ENCODE results near the gene CATSPERZ.
A peak's percentile ranks its signal among the peaks of the same experiment; 100 is the strongest.
"Not testable (repeated sequence)": the region's sequence is repeated elsewhere in the genome, so short reads cannot be mapped to it uniquely, and the experiment has no call there.

Gene CATSPERZ

DNA sequence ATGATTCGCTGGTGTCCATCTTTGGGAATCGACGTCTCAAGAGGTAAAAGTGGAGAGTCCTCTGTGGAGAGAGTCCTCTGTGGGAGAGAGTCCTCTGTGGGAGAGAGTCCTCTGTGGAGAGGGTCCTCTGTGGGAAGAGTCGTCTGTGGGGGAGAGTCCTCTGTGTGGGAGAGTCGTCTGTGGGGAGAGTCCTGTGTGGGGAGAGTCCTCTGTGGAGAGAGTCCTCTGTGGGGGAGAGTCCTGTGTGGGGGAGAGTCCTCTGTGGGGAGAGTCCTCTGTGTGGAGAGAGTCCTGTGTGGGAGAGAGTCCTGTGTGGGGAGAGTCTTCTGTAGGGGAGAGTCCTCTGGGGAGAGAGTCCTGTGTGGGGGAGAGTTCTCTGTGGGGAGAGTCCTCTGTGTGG is 20.9 kb downstream of the CATSPERZ start:
- no peak for DNase-seq

DNA sequence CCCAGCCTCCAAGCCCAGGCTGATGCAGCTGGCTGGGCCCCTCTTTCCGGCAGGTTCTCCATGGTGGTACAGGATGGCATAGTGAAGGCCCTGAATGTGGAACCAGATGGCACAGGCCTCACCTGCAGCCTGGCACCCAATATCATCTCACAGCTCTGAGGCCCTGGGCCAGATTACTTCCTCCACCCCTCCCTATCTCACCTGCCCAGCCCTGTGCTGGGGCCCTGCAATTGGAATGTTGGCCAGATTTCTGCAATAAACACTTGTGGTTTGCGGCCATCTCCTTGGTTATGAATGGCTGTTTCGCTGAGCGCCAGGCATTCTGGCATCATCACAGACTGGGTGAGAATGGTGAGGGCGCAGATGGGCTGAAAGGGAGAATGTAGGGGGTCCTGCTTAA is 21.4 kb downstream of the CATSPERZ start:
- no peak for DNase-seq

DNA sequence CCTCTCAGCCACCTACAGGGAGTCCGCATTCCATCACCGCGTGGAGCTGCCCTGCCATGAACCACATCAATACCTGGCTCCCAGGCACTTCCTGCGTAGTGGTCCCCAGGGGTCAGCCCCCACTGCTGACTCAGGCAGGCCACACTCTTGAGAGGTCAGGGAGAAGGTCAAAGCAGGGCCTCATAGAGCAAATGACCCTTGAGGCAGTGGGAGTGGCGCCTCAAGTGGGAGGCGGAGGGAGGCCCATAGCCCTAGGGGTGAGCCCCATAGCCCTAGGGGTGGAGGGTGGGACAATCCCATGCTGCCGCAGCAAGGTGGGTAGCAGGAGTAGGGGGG is 22.7 kb downstream of the CATSPERZ start:
- no peak for DNase-seq

DNA sequence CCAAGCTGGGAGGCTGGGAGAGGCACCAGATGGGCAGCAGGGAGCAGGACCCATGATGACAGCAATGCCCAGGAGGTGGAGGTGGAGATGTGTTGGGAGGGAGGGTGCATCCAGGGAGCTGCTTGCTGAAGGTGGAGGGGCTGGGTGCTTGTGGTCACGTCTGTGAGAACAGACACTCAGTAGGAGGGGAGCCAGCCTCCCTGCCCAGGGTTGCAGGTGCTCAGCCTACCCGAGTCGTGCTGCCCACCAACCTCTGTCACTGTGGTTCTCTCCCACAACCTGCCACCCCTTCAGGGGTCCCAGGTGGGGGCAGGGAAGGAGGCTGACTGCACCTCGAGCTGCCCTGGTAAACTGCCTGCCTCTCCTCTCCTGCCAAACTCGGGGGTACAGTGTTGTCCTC is 23.2 kb downstream of the CATSPERZ start:
- DNase-seq = no peak

DNA sequence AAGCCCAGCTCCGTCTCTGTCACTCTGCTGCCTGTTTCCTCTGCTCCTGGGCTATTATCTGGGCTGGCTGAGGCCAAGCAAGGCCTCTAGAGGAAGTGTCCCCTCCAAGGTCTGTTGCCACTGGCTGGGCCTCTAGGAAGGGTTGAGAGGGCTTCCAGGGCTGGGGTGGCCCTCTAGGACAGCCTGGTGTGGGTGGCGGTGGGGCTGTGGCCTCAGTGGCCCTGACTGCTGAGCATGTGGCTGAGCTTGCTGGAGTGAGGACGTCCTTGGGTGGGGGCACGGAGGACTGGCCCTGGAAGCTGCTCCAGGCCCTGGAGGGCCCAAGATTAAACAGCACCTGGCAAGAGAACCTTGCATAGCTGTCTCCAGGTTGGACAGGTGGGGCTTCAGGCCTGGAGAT is 23.8 kb downstream of the CATSPERZ start:
- not testable (repeated sequence) for DNase-seq

DNA sequence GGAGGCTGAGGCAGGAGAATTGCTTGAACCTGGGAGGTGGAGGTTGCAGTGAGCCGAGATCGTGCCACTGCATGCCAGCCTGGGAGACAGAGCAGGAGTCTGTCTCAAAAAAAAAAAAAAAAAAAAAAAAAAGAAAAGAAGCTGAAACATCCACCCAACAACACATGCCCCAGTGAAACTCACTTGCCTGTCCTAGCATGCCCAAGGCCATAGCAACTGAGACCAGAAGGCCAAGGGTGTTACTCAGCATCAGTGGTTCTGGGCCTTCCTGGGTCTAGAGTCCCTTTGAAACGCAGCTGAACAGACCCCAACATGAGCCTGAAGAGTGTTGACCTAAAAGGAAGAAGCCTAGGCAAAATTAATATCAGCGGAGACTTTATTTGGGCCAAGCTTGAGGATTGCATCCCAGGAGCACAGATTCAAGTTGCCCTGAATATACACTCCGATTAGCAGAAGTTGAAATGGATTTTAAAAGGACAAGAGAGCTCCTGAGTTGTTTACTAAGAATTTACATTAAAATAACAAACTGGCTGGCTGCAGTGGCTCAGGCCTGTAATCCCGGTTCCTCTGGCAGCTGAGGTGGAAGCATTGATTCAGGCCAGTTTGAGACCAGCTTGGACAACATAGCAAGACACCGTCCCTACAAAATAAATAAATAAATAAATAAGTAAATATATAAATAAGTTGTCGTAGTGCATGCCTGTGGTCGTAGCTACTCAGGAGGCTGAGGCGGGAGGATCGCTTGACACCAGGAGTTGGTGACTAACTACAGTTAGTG is 24.7 kb downstream of the CATSPERZ start:
- no peak for DNase-seq

DNA sequence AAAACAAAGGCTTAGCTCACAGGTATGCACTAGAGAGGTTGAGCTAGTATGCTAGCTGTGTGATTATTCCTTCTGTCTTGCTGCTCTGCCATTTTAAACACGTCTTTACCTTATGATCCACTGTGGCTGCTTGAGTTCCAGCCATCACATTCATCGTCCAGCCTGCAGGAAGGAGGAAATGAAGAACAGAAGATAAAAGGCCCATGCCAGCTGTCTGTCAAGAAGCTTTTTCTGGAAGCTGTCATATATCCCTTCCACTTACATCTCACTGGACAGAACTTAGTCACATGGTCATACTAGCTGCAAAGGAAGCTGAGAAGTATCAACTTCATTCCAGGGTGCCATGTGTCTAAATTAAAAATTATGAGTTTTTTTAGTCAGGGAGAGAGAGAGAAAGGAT is 27.2 kb downstream of the CATSPERZ start:
- no peak for DNase-seq

DNA sequence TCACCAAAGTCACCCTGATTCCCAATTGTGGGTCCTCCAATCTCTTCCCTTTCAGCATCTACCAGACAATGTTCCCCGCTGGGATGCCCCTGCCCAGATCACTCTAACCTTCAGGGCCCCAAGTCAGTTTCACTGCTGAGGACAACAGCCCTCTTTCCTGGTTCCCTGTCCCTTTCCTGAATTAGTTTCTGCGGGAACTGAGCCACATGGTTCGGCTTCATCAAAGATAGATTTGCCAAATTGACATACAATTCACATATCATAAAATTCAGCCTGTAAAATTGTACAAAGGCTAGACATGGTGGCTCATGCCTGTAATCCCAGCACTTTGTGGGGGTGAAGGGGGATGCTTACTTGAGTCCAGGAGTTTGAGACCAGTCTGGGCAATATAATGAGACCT is 27.8 kb downstream of the CATSPERZ start:
- DNase-seq = no peak

DNA sequence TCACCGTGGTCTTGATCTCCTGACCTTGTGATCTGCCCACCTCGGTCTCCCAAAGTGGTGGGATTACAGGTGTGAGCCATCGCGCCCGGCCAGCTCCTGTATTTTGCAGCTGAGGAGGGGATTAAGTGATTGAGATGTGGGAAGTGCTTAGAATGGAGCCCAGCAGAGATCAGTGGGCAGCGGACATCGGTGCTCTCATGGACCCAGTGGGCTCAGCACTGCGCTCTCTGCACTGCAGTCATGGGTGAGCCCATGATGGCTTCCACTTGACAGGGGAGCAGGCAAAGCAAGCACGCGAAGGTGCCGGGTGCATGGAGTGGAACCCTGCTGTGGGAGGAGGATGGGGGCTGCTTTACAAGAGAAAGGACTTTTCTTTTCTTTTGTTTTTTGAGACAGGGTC is 30.7 kb downstream of the CATSPERZ start:
- DNase-seq = no peak

DNA sequence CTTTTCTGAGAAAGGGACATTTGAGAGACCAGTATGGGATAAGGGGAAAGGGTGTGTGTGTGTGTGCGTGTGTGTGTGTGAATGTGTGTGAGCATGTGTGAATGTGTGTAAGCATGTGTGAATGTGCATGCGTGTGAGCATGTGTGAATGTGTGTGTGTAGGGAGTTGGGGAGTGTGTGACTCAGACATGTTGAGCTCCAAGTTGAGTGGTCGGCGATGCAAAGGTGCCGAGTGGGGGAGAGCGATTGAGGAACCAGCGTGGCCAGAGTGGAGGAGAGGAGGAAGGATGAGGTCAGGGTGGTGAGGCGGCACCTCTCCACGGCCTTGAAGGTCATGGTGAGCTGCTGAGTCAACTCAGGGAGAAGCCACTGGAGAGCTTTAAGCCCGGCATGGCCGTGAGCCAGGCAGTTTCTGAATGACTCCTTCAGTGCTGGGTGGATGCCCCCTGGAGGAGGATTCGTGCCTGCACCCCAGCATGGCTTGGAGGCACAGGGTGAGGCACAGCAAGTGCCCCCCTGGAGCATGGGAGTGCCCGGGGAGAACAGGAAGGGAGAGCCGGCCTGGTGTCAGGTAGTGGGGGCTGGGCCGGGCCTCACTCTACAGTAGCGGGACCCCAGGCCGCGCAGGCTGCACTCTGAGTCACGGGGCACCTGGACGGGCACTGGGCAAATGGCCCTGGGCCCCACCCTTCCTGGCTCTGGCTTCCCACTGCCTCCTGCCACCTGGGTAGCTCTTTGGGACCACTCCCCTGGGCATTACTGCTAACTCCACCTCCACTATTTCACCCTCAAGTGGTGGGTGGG is 31.6 kb downstream of the CATSPERZ start:
- DNase-seq = peak; percentile 89

DNA sequence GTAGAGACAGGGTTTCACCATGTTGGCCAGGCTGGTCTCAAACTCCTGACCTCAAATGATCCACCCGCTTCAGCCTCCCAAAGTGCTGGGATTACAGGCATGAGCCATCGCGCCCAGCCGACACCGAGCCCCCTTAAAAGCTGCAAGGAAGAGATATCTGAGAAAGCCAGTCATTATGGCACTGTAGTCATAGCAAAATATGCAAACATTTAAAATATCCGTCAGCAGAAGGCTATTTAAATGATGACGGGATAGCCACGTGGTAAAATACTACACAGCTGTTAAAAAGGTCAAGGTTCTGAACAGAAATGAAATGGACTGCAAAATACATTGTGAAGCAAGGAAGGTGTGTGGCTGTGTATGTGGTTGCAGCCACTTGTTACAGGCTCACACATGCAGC is 33.4 kb downstream of the CATSPERZ start:
- DNase-seq = no peak

DNA sequence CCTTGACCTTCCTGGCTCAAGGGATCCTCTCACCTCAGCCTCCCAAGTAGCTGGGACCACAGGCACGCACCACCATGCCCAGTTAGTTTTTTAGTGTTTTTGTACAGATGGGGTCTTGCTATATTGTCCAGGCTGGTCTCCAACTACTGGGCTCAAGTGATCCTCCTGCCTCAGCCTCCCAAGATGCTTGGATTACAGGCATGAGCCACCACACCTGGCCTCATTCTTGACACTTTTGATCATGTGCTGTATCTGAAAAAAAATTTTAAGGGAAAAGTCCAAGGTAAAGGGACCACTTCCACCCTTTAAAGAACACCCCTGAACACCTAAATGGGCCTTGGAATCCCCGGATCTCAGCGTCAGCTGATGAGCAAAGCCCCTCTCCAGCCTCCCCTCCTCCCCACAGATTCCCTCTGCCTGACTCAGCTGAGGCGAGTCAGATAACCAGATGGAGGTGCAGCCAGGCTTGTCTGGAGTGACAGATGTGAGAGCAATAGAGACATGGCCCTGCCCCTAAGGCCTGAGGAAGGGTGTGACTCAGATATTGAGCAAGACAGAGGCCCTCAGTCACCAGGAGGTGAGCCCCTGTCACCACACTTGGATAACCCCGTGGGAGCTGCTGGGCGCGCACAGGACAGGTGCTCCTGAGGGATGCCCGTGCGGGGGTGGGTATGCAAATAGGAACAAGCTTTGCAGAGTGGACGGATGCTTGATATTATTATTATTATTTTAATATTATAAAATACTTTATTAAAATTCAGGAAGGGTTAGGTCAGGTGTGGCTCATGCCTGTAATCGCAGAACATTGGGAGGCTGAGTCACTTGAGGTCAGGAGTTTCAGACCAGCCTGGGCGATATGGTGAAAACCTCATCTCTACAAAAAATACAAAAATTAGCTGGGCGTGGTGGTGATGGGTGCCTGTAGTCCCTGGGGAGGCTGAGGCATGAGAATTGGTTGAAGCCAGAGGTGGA is 34.9 kb downstream of the CATSPERZ start:
- peak; percentile 97 for DNase-seq

DNA sequence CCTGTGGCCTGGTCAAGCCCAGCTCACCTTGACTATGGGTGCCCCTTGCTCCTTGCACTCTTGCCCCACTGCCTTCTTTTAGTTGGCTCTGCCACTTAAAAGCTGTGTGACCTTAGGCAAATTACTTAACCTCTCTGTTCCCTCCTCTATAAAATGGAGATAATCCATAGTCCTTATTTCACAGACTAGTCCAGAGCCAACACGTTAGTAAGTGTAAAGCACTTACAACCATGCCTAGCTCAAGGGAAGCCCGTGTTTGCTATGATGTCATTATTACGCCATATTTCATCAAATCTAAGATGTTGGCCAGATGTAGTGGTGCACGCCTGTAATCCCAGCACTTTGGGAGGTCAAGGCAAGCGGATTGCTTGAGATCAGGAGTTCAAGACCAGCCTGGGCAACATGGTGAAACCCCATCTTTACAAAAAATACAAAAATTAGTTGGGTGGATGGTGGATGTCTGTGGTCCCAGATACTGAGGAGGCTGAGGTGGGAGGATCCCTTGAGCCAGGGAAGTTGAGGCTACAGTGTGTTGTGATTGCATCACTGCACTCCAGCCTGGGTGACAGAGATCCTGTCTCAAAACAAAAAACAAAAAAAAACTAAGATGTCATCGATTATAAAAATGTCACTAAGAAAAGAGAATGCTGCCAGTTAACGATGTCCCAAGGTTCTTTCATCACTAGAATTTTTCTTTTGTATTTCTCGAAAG is 37.5 kb downstream of the CATSPERZ start:
- no peak for DNase-seq

DNA sequence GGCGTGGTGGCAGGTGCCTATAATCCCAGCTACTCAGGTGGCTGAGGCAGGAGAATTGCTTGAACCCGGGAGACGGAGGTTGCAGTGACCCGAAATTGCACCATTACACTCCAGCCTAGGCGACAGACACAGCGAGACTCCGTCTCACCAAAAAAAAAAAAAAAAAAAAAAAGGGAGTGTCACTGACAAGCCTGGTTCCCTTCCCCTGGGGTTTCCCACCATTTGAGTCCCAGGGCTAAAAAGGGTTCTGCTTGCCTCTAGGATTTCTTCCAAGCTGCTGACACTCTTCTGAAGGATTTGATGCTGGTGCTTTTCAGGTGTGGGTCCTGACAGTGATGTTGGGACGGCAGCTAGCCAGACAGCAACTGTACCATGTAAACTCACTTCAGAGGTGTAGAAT is 38.6 kb downstream of the CATSPERZ start:
- no peak for DNase-seq

DNA sequence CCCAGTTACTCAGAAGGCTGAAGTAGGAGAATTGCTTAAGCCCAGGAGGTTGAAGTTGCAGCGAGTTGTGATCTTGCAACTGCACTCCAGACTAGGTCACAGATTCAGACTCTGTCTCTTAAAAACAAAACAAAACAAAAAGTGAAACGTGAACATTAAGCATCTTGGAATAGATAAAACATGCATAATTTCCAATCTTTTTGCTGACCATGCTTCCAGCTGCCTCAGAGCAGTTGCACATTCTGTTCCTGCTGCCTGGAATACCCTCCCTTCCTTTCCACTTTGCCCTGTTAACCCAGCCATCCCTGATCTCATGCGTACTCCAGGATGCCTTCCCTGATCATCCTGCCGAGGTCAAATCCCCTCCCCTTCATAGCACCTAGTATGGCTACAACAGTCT is 39.1 kb downstream of the CATSPERZ start:
- no peak for DNase-seq

DNA sequence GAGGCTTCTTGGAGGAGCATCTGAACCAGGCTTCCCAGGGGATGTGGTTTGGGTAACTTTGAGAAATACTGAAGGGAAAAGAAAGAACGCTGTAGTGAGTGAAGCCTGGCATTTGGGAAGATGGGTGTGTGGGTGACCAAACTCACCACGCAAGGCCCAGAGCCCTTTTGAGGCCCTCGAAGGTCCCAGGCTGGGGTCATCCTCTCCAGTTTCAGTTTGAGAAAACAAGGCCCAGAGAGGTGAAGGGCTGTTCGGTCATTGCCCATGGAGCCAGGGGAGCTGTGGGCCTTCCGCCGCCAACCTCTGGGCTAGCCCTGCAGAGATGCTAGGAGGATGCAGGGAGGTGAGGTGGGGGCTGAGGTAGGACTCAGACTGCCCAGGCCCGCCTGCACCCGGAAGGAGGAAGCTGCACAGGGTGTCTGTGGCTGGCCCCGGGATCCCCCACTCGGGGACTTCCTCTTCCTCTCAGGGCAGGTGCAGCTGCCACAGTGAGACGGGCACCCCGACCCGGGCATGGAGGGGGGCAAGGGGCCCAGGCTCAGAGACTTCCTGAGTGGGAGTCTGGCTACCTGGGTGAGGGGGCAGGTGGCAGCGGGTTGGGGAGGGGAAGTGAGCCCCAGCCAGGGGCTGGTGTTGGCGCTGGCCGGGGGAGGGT is 39.7 kb downstream of the CATSPERZ start, which contains the start of gene CCDC88B:
TSS of gene CCDC88B (plus strand) at position 451 of the 655 bp plus-strand sequence. CDS start at position 514, 63 bp downstream.
- no peak for DNase-seq

DNA sequence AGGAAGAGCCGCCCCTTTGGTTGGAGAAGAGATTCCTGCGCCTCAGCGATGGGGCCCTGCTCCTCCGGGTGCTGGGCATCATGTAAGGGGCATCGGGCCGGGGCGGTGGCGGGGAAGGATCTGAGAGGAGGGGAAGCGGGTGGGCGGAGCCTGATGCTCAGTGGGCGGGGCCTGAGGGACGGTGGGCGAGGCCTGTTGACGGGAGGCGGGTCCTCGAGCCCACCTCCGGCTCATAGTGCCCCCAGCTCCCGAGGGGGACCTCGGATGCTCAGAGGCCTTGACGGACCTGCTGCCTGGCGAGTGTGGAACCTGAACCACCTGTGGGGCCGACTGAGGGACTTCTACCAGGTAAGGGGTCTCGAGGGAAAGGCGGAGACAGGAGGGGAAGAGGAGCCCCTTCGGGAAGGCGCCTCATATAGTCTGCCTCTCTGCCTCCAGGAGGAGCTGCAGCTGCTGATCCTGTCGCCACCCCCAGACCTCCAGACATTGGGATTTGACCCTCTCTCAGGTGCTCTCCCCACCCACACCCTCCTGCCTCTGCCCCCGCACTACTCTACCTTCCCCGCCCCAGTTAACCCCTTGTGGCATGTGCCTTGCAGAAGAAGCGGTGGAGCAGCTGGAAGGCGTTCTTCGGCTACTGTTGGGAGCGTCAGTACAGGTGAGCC is 40.6 kb downstream of the CATSPERZ start:
- no peak for DNase-seq

DNA sequence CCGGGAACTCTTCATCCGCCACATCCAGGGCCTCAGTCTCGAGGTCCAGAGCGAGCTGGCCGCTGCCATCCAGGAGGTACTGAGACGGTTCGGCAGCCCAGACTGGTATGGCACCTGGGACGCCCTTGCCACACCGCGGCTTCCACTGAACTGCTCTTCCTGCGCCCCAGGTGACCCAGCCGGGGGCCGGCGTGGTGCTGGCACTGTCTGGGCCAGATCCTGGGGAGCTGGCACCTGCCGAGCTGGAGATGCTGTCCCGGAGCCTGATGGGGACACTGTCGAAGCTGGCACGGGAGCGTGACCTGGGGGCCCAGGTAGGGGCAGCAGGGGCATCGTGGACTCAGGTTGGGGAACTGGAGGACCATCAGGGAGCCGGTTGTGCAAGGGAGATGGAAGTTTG is 41.3 kb downstream of the CATSPERZ start:
- DNase-seq = no peak

DNA sequence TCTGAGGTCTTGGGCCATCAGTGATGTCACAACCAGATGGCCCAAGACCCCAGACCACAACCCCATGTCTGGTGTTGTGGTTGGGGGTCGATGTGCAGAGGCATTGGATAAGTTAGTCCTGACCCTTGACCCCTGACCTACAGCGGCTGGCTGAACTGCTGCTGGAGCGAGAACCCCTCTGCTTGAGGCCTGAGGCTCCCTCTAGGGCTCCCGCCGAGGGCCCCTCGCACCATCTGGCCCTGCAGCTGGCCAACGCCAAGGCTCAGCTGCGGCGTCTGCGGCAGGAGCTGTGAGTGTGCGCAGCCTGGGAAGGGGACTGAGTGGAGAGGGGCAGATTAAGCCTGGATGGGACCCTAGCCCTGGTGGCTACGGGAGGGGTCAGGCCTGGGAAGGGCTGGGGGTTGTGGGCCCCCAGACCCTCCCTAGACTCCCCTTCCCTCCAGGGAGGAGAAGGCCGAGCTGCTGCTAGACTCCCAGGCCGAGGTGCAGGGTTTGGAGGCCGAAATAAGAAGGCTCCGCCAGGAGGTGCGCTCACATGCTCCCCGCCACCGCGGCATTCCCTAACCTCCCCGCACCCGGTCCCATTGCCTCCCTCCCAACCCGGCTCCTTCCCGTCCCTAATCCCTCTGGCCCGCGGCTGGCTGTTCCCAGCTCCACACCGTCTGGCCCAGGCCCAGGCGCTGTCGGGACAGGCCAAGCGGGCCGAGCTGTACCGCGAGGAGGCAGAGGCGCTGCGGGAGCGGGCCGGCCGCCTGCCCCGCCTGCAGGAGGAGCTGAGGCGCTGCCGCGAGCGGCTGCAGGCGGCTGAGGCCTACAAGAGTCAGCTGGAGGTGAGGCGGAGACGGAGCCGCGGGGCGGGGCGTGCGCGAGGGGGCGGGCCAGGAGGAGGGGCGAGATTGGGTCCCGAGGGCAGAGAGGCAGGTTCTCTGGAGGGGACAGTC is 42.0 kb downstream of the CATSPERZ start:
- peak; percentile 88 for DNase-seq

All from HCEC 1CT (cell line).